Testis (tissue), 3 donors: ENCODE results near the gene RAB3C. TPM values are rescaled to one million over a fixed set of nuclear protein-coding genes. Genes with fewer than 3 reads are reported as not detected.

Source experiments
- DNase-seq: peaks from one replicate; pipeline ENCODE4 v3.0.0-alpha.2; 2019
- H3K27ac ChIP-seq, 2 donors: fragments of 200-600 bp; sonication (generic); one replicate each; pipeline ENCODE4 v1.5.1; 2019
- H3K27me3 ChIP-seq: fragments of 200-600 bp; sonication (generic); one replicate; pipeline ENCODE4 v1.5.1; 2019
- H3K36me3 ChIP-seq: fragments of 200-600 bp; sonication (generic); one replicate; pipeline ENCODE4 v1.5.1; 2017; ENCODE audit warnings: low read depth; ENCODE audit errors: missing control alignments
- H3K4me1 ChIP-seq: fragments of 200-600 bp; sonication (generic); one replicate; pipeline ENCODE4 v1.5.1; 2019
- H3K4me3 ChIP-seq, 2 donors: fragments of 200-600 bp; sonication (generic); one replicate each; pipeline ENCODE4 v1.5.1; 2017 to 2019
- H3K9me3 ChIP-seq: fragments of 200-600 bp; sonication (generic); one replicate; pipeline ENCODE4 v1.5.1; 2017
- POLR2A ChIP-seq: fragments of 450-650 bp; IDR thresholded peaks from one replicate; pipeline ENCODE4 v1.6.1; 2017; ENCODE audit warnings: antibody characterized with exemption, mild to moderate bottlenecking, moderate library complexity
- WGBS, 2 donors: methylation state at CpG; one replicate each; pipeline ENCODE4 v1.1.5; 2018; 5-methylcytosine and 5-hydroxymethylcytosine counted together
- intact Hi-C: fragments of 100-400 bp; cut with DNase I; formaldehyde crosslinking; loops from one replicate; pipeline ENCODE4 v1.15.1; 2023; ENCODE audit warnings: low total_unique reads
- polyA plus RNA-seq: library from polyadenylated mRNA; stranded (reverse); fragments of 350-450 nt; fragmentation: Illumina TruSeq; extraction: RNeasy Lipid Tissue Mini Kit (QIAGEN cat#74804); gene quantifications from one replicate; pipeline ENCODE4 v1.2.3, GENCODE V29; 2014; ENCODE audit warnings: low read depth, low replicate concordance; ENCODE audit not compliant: insufficient read depth
- total RNA-seq, 2 donors: library from RNA; depleted of rRNA; stranded (reverse); fragments of >200 nt; gene quantifications; one replicate each; pipeline ENCODE4 v1.2.3, GENCODE V29; 2016
- TF ChIP-seq, protein P1 (sequence below), 3 experiments: fragments of 450-650 bp in 2 of 3; fragments of 200-600 bp in 1 of 3; sonication (generic) in 1 of 3; IDR thresholded peaks; one replicate each; pipeline ENCODE4 v1.5.1; 2016 to 2019; ENCODE audit warnings: antibody characterized with exemption in 3 of 3, mild to moderate bottlenecking in 2 of 3, moderate library complexity in 1 of 3

The RAB3C gene
- total and polyA plus RNA-seq, 3 donors from 2014 or later = 0.47 to 2.5 (median 1.8) TPM

GRCh38 chr5:58615972-58616371, 33.1 kb downstream of the RAB3C start:
- H3K4me1 ChIP-seq = no peaks in the 10 kb centered on the region
- intact Hi-C loops = no loop called here
- no peak for DNase-seq
- no peak overlapping the region for H3K27ac ChIP-seq
- H3K4me3 ChIP-seq = no peak overlapping the region
- no peaks in the 10 kb centered on the region for H3K36me3 ChIP-seq
- H3K9me3 ChIP-seq = no peaks in the 10 kb centered on the region
- H3K27me3 ChIP-seq = no peaks in the 10 kb centered on the region
- no peak for TF ChIP-seq POLR2A
- TF ChIP-seq, protein P1, sequence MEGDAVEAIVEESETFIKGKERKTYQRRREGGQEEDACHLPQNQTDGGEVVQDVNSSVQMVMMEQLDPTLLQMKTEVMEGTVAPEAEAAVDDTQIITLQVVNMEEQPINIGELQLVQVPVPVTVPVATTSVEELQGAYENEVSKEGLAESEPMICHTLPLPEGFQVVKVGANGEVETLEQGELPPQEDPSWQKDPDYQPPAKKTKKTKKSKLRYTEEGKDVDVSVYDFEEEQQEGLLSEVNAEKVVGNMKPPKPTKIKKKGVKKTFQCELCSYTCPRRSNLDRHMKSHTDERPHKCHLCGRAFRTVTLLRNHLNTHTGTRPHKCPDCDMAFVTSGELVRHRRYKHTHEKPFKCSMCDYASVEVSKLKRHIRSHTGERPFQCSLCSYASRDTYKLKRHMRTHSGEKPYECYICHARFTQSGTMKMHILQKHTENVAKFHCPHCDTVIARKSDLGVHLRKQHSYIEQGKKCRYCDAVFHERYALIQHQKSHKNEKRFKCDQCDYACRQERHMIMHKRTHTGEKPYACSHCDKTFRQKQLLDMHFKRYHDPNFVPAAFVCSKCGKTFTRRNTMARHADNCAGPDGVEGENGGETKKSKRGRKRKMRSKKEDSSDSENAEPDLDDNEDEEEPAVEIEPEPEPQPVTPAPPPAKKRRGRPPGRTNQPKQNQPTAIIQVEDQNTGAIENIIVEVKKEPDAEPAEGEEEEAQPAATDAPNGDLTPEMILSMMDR (IDR thresholded peaks at IDR 0.05) = no peak

GRCh38 chr5:58617241-58617640, 34.4 kb downstream of the RAB3C start:
- Histone ChIP-seq H3K27me3 (no peaks in the 10 kb centered on the region), H3K36me3 (no peaks in the 10 kb centered on the region), H3K4me3 (no peak overlapping the region), H3K9me3 (no peaks in the 10 kb centered on the region), H3K4me1 (no peaks in the 10 kb centered on the region), H3K27ac (no peak overlapping the region)
- intact Hi-C loops = no loop called here
- no peak for DNase-seq
- WGBS, 2 donors = 80 to 96% methylated on average over 1 of the region's 1 CpG
- TF ChIP-seq, protein P1 (IDR thresholded peaks at IDR 0.05) = no peak
- TF ChIP-seq POLR2A = no peak

GRCh38 chr5:58620336-58620735, 37.5 kb downstream of the RAB3C start:
- WGBS, 2 donors = 83 to 89% methylated on average over 1 of the region's 1 CpG
- no peak overlapping the region for H3K27ac ChIP-seq
- no peaks in the 10 kb centered on the region for H3K9me3 ChIP-seq
- no peak overlapping the region for H3K4me3 ChIP-seq
- no peaks in the 10 kb centered on the region for H3K4me1 ChIP-seq
- no peaks in the 10 kb centered on the region for H3K27me3 ChIP-seq
- TF ChIP-seq, protein P1 (IDR thresholded peaks at IDR 0.05) = no peak
- TF ChIP-seq POLR2A = no peak
- intact Hi-C loops = no loop called here
- no peak for DNase-seq
- no peaks in the 10 kb centered on the region for H3K36me3 ChIP-seq

DNA sequence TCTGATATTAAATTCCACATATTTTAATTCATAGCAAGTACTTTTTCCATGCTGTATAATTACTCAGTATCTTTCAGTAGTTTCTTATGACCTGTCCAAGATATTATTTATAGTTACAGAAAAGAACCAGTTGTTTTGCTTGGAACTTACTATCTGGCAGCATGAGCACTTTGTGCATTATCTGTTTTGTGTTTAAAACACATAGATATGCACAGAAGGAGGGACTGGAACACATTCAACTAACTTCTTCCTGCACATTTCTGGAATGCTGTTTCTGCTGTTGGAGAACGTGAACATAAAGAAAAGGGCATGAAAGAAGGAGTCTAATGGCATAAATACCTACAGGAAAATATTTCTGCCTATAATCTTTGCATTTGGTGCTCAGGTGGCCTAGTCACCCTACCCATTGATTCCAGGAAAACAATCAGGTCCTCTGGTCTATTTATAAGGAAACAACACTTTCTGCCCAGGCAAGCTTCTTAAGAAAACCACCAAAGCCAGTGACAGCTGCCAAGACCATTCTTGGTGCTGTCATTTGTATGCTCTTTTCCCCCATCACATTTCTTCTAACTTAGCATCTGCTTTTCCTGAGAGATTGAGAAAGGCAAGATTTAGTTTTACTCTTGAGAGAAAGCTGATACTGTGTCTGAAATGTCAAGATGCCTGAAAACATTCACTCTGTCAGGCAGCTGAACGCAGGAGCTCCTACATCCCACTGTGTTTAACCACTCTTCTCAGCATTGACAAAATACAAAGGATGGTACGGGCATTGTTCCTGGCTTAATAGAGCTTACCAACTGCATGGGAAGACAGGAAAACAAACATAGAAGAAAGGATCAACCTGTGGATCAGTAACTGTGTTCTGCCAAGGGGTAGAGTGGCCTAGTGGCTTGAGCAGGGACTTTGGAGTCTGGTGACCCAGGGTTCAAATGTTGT, 40.3 kb downstream of the RAB3C start:
- H3K27ac ChIP-seq = no peak overlapping the region
- no peak for DNase-seq
- H3K9me3 ChIP-seq = no peaks in the 10 kb centered on the region
- intact Hi-C loops = no loop called here
- WGBS, 2 donors = 66% methylated on average over 3 of the region's 3 CpGs
- H3K27me3 ChIP-seq = no peaks in the 10 kb centered on the region
- H3K36me3 ChIP-seq = no peaks in the 10 kb centered on the region
- no peak for TF ChIP-seq POLR2A
- TF ChIP-seq, protein P1 (IDR thresholded peaks at IDR 0.05) = no peak
- H3K4me1 ChIP-seq = no peaks in the 10 kb centered on the region
- H3K4me3 ChIP-seq = no peak overlapping the region

DNA sequence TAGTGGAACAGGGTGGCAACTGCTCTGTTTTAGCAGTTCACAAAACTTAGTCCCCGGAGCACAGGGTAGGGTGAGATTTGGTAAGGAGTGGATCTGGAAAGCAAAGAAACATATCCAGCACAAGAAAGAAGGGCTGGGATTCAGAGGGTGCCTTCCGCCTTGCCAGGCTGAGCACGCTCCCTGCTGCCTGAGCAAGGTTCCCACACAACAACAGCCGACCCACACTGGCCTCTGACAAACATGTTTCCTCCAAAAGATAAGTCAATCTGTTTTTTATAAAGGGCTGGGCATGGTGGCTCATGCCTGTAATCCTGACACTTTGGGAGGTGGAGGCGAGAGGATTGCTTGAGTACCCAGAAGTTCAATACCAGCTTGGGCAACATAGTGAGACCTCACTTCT, 45.8 kb downstream of the RAB3C start:
- 78 to 93% methylated on average over 5 of the region's 5 CpGs for WGBS, 2 donors
- H3K9me3 ChIP-seq = no peaks in the 10 kb centered on the region

More for the DNA sequence above, 45.8 kb downstream of the RAB3C start:
- Histone ChIP-seq H3K27me3 (no peaks in the 10 kb centered on the region), H3K4me3 (no peak overlapping the region), H3K4me1 (no peaks in the 10 kb centered on the region), H3K27ac (no peak overlapping the region), H3K36me3 (no peaks in the 10 kb centered on the region)
- intact Hi-C loops = no loop called here
- DNase-seq = no peak
- TF ChIP-seq POLR2A = no peak
- TF ChIP-seq, protein P1 (IDR thresholded peaks at IDR 0.05) = no peak
